KMS-11 (cell line): Measurements from ENCODE around the gene DCST2.

Experiments
- H2AFZ ChIP-seq: fragments of 200-600 bp; sonication (generic); 2 replicates; pipeline ENCODE4 v1.6.1; 2016; ENCODE audit warnings: antibody characterized with exemption, mixed run types, low read depth
- H3K27ac ChIP-seq: fragments of 200-600 bp; sonication (generic); 2 replicates; pipeline ENCODE4 v1.6.1; 2016; ENCODE audit warnings: mild to moderate bottlenecking, mixed run types
- H3K27me3 ChIP-seq: fragments of 200-600 bp; sonication (generic); 2 replicates; pipeline ENCODE4 v1.6.1; 2017; ENCODE audit warnings: mild to moderate bottlenecking, low read depth, mixed run types, moderate library complexity; ENCODE audit not compliant: insufficient read depth
- H3K36me3 ChIP-seq: fragments of 200-600 bp; sonication (generic); 2 replicates; pipeline ENCODE4 v1.6.1; 2017; ENCODE audit warnings: mild to moderate bottlenecking, mixed run types; ENCODE audit not compliant: insufficient read depth
- H3K4me1 ChIP-seq: fragments of 200-600 bp; sonication (generic); 2 replicates; pipeline ENCODE4 v1.6.1; 2016; ENCODE audit warnings: mild to moderate bottlenecking, low read depth, mixed run types; ENCODE audit not compliant: poor library complexity, severe bottlenecking
- H3K4me2 ChIP-seq: fragments of 200-600 bp; sonication (generic); 2 replicates; pipeline ENCODE4 v1.7.0; 2016; ENCODE audit warnings: mild to moderate bottlenecking, mixed run types
- H3K4me3 ChIP-seq: fragments of 200-600 bp; sonication (generic); IDR thresholded peaks from 2 replicates; pipeline ENCODE4 v1.6.1; 2017; ENCODE audit warnings: low read depth, low read length, mixed read lengths; ENCODE audit not compliant: insufficient read depth
- H3K79me2 ChIP-seq: fragments of 200-600 bp; sonication (generic); 2 replicates; pipeline ENCODE4 v1.6.1; 2016; ENCODE audit warnings: low read depth, mixed run types; ENCODE audit not compliant: insufficient read depth
- H3K9ac ChIP-seq: fragments of 200-600 bp; sonication (generic); 2 replicates; pipeline ENCODE4 v1.6.1; 2016; ENCODE audit warnings: mild to moderate bottlenecking, mixed run types
- H4K20me1 ChIP-seq: fragments of 200-600 bp; sonication (generic); 2 replicates; pipeline ENCODE4 v1.6.1; 2016; ENCODE audit warnings: mild to moderate bottlenecking, mixed run types; ENCODE audit not compliant: insufficient read depth
- TF ChIP-seq, protein P1 (sequence below): fragments of 200-600 bp; sonication (generic); conservative IDR thresholded peaks from 2 replicates; pipeline ENCODE4 v1.6.1; 2017; ENCODE audit warnings: low read depth, mild to moderate bottlenecking, antibody characterized with exemption, low read length, moderate library complexity, mixed read lengths

DCST2 gene

DNA sequence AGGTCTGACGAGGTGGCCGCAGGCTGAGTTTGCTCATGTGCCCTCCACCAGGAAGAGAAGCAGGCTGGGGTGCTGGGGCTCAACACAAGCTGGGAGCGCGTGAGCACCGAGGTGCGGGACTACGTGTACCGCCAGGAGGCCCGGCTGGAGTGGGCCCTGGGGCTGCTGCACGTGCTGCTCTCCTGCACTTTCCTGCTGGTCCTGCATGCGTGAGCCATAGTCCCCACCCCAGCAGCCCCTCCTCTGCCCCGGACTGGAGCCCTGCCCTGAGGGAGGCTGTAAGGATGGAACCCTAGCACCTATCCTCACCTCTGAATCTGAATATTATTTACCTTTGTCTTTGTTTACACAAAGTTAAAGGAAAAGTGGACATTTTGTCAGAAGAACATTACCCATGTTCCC, 9.7 kb upstream of the DCST2 start:
- peaks cover 36% of the 10 kb centered on the region for H3K4me1 ChIP-seq

GRCh38 chr1:155042789-155043188, 9.2 kb upstream of the DCST2 start:
- H3K9ac ChIP-seq, result no peak overlapping the region
- H4K20me1 ChIP-seq, result no peaks in the 10 kb centered on the region
- H3K27me3 ChIP-seq, result peaks cover 5% of the 10 kb centered on the region; the same call in 1 of the 2 replicates
- H2AFZ ChIP-seq, result no peak overlapping the region
- no peaks in the 10 kb centered on the region for H3K36me3 ChIP-seq
- H3K79me2 ChIP-seq, result no peaks in the 10 kb centered on the region
- H3K27ac ChIP-seq, result no peak overlapping the region
- H3K4me1 ChIP-seq, result peaks cover 36% of the 10 kb centered on the region
- TF ChIP-seq, protein P1, sequence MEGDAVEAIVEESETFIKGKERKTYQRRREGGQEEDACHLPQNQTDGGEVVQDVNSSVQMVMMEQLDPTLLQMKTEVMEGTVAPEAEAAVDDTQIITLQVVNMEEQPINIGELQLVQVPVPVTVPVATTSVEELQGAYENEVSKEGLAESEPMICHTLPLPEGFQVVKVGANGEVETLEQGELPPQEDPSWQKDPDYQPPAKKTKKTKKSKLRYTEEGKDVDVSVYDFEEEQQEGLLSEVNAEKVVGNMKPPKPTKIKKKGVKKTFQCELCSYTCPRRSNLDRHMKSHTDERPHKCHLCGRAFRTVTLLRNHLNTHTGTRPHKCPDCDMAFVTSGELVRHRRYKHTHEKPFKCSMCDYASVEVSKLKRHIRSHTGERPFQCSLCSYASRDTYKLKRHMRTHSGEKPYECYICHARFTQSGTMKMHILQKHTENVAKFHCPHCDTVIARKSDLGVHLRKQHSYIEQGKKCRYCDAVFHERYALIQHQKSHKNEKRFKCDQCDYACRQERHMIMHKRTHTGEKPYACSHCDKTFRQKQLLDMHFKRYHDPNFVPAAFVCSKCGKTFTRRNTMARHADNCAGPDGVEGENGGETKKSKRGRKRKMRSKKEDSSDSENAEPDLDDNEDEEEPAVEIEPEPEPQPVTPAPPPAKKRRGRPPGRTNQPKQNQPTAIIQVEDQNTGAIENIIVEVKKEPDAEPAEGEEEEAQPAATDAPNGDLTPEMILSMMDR, result no peak
- H3K4me3 ChIP-seq, result no peak overlapping the region
- H3K4me2 ChIP-seq, result no peak overlapping the region

More for the DNA sequence above, 9.7 kb upstream of the DCST2 start:
- peaks cover 1% of the 10 kb centered on the region; the same call in 1 of the 2 replicates for H3K27me3 ChIP-seq
- H3K36me3 ChIP-seq, result no peaks in the 10 kb centered on the region
- no peak overlapping the region for H3K4me2 ChIP-seq
- H3K79me2 ChIP-seq, result no peaks in the 10 kb centered on the region
- H4K20me1 ChIP-seq, result no peaks in the 10 kb centered on the region
- no peak overlapping the region for H3K27ac ChIP-seq
- H3K4me3 ChIP-seq, result no peak overlapping the region
- TF ChIP-seq, protein P1, result no peak
- no peak overlapping the region for H3K9ac ChIP-seq
- H2AFZ ChIP-seq, result no peak overlapping the region

DNA sequence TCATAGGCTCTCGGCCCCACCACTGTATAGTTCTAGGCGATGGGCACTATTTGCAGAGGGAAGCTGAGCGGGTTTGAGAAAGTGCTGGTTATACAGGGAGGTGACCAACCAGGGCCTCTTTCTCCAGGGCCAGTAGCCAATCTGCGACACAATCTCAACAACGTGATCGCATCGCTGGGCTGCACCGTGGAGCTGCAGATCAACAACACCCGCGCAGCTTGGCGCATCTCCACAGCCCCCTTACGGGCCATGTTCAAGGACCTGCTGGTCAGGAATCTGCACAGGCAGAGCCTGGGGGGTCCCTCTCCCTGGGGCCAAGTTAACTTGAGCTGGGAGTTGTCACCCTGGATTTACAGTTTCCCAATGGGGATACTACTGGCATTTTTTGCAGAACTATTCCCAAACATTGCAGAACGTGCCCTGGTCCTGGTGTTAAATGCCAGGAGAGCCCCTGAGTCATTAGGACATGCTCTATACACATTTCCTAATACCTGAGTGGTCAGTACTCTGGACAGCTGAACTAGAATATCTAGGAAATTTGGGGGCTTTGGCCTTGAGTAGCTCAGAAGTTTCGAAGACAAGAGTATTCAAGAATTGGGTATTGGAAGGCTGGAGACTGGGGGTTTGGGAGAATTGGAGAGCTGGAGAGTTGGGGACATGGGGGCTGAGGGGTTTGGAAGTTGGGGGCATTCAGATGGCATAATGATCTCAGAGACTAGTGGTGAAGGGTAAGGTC, 6.9 kb upstream of the DCST2 start:
- Histone ChIP-seq H3K4me2 (no peak overlapping the region), H3K4me3 (no peak overlapping the region), H3K79me2 (no peaks in the 10 kb centered on the region), H3K27me3 (peaks cover 5% of the 10 kb centered on the region; the same call in 1 of the 2 replicates), H4K20me1 (no peaks in the 10 kb centered on the region), H3K4me1 (peaks cover 24% of the 10 kb centered on the region), H3K36me3 (no peaks in the 10 kb centered on the region), H2AFZ (no peak overlapping the region), H3K9ac (no peak overlapping the region), H3K27ac (no peak overlapping the region)
- TF ChIP-seq, protein P1, result no peak

DNA sequence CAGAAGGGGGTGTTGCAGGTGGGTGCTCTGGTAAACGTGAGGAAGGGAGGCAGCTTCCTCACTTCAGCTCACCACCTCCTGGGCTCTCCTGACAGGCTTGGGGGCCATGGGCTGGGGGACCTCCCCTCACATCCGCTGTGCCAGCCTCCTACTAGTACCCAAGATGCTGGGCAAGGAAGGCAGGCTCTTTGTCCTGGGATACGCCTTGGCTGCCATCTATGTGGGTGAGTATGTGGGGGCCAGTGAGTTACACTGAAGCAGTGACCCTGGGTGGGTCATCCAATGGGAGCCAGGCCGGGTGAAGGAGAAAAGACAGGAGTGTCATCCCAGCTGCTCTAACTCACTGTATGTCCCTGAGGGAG, 5.7 kb upstream of the DCST2 start:
- Histone ChIP-seq H4K20me1 (no peaks in the 10 kb centered on the region), H3K4me1 (peaks cover 12% of the 10 kb centered on the region), H3K9ac (no peak overlapping the region), H3K27me3 (peaks cover 12% of the 10 kb centered on the region; the same call in 1 of the 2 replicates), H2AFZ (no peak overlapping the region), H3K27ac (no peak overlapping the region), H3K4me3 (no peak overlapping the region), H3K4me2 (no peak overlapping the region), H3K36me3 (no peaks in the 10 kb centered on the region), H3K79me2 (no peaks in the 10 kb centered on the region)
- TF ChIP-seq, protein P1, result no peak
